Testis (tissue), 2 donors: ENCODE data around the gene SYNE2.

Experiments
- POLR2A ChIP-seq: fragments of 450-650 bp; IDR thresholded peaks from one replicate; pipeline ENCODE4 v1.6.1; 2017; ENCODE audit warnings: antibody characterized with exemption, mild to moderate bottlenecking, moderate library complexity
- TF ChIP-seq, protein P1 (sequence below), 3 experiments: fragments of 450-650 bp in 2 of 3; fragments of 200-600 bp in 1 of 3; sonication (generic) in 1 of 3; IDR thresholded peaks; one replicate each; pipeline ENCODE4 v1.5.1; 2016 to 2019; ENCODE audit warnings: antibody characterized with exemption in 3 of 3, mild to moderate bottlenecking in 2 of 3, moderate library complexity in 1 of 3

DNA sequence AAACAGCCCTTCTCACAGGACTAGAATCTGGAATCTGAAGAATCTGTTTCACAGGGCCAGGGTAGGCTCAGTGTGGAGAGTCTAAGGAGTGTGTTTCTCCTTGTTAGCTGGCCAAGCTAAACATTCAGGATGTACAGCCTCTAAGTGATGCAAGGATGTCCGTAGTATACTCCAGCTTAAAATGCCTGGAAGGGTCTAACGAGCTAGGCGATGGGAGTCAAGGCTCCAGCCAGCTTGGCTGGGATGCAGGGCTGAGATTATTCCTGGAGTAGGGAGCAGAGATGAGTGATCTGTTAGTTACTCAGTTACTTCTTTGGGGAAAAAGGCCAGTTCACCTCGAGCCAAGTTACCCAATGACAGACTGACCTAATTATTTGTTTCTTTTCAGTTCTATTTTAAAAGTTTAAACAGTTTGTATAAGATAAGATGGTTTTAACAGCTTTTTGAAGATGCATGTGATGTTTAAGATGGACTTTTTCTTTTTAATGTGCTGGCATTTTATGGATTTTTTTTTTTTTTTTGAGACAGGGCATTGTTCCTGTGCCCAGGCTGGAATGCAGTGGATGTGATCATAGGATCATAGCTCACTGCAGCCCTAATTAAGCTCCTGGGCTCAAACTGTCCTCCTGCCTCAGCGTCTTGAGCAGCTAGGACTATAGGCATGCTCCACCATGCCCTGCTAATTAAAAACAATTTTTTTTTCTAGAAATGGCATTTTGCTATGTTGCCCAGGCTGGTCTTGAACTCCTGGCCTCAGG, 41.1 kb downstream of the SYNE2 start:
- TF ChIP-seq, protein P1, sequence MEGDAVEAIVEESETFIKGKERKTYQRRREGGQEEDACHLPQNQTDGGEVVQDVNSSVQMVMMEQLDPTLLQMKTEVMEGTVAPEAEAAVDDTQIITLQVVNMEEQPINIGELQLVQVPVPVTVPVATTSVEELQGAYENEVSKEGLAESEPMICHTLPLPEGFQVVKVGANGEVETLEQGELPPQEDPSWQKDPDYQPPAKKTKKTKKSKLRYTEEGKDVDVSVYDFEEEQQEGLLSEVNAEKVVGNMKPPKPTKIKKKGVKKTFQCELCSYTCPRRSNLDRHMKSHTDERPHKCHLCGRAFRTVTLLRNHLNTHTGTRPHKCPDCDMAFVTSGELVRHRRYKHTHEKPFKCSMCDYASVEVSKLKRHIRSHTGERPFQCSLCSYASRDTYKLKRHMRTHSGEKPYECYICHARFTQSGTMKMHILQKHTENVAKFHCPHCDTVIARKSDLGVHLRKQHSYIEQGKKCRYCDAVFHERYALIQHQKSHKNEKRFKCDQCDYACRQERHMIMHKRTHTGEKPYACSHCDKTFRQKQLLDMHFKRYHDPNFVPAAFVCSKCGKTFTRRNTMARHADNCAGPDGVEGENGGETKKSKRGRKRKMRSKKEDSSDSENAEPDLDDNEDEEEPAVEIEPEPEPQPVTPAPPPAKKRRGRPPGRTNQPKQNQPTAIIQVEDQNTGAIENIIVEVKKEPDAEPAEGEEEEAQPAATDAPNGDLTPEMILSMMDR (IDR thresholded peaks at IDR 0.05): no peak
- TF ChIP-seq POLR2A: no peak
